Kidney epithelial cell (primary cell): ENCODE results near the gene DLG2. TPM values are rescaled to one million over a fixed set of nuclear protein-coding genes. Genes with fewer than 3 reads are reported as not detected.

Experiments used
- DNase-seq: peaks from one replicate; pipeline ENCODE4 v3.0.0-alpha.2; 2010; ENCODE audit warnings: low read depth
- H3K27me3 ChIP-seq: 2 replicates; pipeline ENCODE4 v1.6.0; 2011; ENCODE audit warnings: low read length; ENCODE audit not compliant: control insufficient read depth, insufficient read depth
- H3K36me3 ChIP-seq: 2 replicates; pipeline ENCODE4 v1.5.1; 2011; ENCODE audit warnings: low read length; ENCODE audit not compliant: control insufficient read depth, insufficient read depth
- H3K4me3 ChIP-seq: 2 replicates; pipeline ENCODE4 v1.5.1; 2011; ENCODE audit warnings: low read depth, mild to moderate bottlenecking, control low read depth, low read length
- total RNA-seq: library from RNA; depleted of rRNA; stranded (reverse); fragments of >200 nt; gene quantifications from 2 replicates; pipeline ENCODE4 v1.2.3, GENCODE V29; 2015
- TF ChIP-seq, protein P1 (sequence below): IDR thresholded peaks from 2 replicates; pipeline ENCODE4 v1.5.1; 2011; ENCODE audit warnings: mild to moderate bottlenecking, moderate library complexity, low read length, control low read depth, inconsistent platforms; ENCODE audit not compliant: insufficient read depth, poor library complexity, severe bottlenecking

Gene DLG2
- total RNA-seq, 1 donor from 2014 or later: 0.75 TPM

DNA sequence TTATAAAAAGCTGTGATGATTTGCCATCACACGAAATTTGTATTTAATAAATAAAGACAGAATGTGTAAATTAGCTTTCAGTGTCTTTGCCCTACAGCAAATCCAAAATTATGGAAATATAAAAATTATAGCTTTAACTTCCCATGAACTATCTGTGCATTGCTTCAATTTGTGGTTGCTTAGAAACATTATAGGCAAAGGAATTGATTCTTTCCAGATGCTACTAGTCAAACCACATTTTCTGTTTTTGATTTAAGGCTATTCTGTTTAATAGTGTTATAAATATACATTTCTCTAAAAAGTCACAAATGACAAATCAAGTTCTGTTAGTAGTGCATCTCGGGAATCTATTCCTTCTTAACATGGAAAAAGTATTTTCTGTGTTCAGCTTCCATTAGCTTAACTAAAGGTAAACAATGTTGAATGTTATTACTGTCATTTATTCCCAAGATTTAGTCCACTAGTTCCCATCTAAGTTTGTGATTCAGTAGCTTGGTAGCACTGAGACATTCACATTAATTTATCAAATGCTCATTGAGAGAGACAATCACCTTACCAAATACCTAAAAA is 1254.7 kb downstream of the DLG2 start:
- Histone ChIP-seq H3K4me3 (no peak overlapping the region), H3K36me3 (no peaks in the 10 kb centered on the region), H3K27me3 (no peaks in the 10 kb centered on the region)
- DNase-seq: no peak
- TF ChIP-seq, protein P1, sequence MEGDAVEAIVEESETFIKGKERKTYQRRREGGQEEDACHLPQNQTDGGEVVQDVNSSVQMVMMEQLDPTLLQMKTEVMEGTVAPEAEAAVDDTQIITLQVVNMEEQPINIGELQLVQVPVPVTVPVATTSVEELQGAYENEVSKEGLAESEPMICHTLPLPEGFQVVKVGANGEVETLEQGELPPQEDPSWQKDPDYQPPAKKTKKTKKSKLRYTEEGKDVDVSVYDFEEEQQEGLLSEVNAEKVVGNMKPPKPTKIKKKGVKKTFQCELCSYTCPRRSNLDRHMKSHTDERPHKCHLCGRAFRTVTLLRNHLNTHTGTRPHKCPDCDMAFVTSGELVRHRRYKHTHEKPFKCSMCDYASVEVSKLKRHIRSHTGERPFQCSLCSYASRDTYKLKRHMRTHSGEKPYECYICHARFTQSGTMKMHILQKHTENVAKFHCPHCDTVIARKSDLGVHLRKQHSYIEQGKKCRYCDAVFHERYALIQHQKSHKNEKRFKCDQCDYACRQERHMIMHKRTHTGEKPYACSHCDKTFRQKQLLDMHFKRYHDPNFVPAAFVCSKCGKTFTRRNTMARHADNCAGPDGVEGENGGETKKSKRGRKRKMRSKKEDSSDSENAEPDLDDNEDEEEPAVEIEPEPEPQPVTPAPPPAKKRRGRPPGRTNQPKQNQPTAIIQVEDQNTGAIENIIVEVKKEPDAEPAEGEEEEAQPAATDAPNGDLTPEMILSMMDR: no peak

DNA sequence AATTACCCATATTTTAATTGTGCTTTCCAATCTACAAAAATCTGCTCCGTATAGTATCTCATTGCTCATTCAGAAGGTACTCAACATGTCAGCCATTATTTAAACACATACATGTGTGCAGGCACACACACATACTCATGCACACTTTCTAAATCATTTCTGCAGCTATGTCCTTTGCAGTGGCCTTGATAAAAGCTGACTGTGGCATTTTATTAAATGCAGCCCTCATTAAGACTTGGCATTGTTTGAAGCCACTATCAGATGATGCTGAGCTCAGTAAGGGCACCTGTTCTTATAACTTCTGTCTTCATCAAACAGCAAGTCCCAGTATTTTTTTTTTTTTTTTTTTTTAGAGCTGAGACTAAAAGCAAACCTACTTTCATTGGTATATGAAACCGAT is 1269.1 kb downstream of the DLG2 start:
- no peaks in the 10 kb centered on the region for H3K27me3 ChIP-seq
- TF ChIP-seq, protein P1: no peak
- H3K4me3 ChIP-seq: no peak overlapping the region
- DNase-seq: no peak
- H3K36me3 ChIP-seq: no peaks in the 10 kb centered on the region

DNA sequence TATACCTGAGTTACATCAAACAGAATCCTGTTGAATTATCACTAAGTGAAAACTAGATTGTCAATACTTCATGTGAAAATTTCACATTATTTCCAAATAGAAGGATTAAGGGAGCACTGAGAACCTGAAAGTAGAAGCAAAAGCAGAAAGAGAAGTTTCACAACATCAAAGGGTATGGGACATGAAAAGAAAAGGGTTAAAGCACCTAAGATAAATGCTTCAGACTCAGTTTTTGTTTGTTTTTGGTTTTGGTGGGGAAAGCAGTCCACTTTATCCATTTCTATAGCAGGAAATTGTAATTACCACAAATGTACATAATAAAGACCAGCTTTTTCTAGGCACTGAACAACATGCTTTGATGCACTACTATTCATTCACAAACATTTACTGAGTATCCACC is 1271.2 kb downstream of the DLG2 start:
- Histone ChIP-seq H3K4me3 (no peak overlapping the region), H3K36me3 (no peaks in the 10 kb centered on the region), H3K27me3 (no peaks in the 10 kb centered on the region)
- DNase-seq: no peak
- TF ChIP-seq, protein P1: no peak

DNA sequence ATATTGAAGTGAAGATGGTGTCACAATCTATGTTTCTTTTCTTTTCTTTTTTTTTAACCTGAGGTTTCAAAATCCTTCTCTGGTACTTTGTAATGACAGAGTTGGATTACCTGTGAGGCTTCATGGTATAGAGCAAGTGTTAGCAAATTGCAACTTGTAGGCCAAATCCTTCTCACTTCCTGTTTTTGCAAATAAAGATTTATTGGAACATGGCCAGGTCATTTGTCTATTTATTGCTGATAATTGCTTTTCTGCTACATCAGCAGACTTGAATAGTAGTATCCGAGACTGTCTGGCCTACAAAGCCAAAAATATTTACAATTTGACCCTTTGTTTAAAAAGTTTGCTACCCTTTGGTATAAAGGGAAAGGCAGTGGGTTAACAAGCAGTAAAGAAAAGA is 1281.5 kb downstream of the DLG2 start:
- TF ChIP-seq, protein P1: no peak
- no peak overlapping the region for H3K4me3 ChIP-seq
- H3K36me3 ChIP-seq: no peaks in the 10 kb centered on the region
- no peaks in the 10 kb centered on the region for H3K27me3 ChIP-seq
- DNase-seq: no peak

DNA sequence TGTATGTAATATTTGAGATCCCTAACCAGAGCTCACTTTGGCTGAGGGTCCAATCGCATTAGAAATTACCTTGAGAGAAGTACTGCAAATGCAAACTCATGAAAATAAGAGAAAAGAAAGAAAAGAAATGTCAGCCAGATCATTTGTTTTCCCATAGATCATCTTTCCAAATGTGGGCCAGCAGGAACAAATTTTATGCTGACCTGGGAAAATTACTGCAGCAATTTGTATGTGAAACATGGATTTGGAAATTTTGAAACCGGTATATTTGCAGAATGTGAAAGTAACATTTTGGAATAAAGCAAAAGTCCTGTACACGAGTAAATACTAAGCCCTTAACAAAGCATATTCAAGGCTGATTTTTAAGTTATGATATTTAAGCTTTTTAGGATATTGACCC is 1282.1 kb downstream of the DLG2 start:
- Histone ChIP-seq H3K4me3 (no peak overlapping the region), H3K36me3 (no peaks in the 10 kb centered on the region), H3K27me3 (no peaks in the 10 kb centered on the region)
- TF ChIP-seq, protein P1: no peak
- no peak for DNase-seq

DNA sequence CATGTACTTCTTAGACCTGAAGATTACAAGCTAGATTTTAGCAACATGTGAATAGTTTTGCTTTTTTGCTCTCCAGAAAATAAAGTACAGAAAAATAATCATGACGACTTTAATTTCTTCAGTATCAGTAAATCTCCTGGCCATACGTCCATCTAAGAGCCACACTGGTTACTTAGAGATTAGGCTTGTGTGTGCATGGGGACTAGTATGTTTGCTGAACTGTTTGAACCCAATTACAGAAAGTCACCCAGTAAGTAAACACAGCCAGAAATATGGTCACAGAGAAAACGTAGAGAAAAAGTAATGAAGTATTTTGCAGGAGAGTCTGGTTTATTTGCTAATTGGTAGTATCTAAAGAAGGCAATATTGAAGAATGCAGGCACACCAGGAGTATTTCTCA is 1287.3 kb downstream of the DLG2 start:
- H3K27me3 ChIP-seq: no peaks in the 10 kb centered on the region
- no peak for DNase-seq
- no peaks in the 10 kb centered on the region for H3K36me3 ChIP-seq
- no peak overlapping the region for H3K4me3 ChIP-seq
- TF ChIP-seq, protein P1: no peak
